Right renal pelvis (tissue), 4 donors: ENCODE measurements around the gene ZDHHC21. TPM values are rescaled to one million over a fixed set of nuclear protein-coding genes. Genes with fewer than 3 reads are reported as not detected.

Source experiments
- DNase-seq, 4 donors: peaks; one replicate each; pipeline ENCODE4 v3.0.0-alpha.2; 2013; ENCODE audit warnings: low read depth in 4 of 4, low spot score in 3 of 4, missing footprints in 1 of 4
- polyA plus RNA-seq, 4 donors: library from polyadenylated mRNA; unstranded; fragments of 120-200 nt; gene quantifications; one replicate each; pipeline ENCODE4 v1.2.1, GENCODE V29; 2013; ENCODE audit not compliant: insufficient read length in 4 of 4

Gene ZDHHC21
- polyA plus RNA-seq: 10 to 100 TPM; 17.3 to 24.6 (median 21.3) TPM

DNA sequence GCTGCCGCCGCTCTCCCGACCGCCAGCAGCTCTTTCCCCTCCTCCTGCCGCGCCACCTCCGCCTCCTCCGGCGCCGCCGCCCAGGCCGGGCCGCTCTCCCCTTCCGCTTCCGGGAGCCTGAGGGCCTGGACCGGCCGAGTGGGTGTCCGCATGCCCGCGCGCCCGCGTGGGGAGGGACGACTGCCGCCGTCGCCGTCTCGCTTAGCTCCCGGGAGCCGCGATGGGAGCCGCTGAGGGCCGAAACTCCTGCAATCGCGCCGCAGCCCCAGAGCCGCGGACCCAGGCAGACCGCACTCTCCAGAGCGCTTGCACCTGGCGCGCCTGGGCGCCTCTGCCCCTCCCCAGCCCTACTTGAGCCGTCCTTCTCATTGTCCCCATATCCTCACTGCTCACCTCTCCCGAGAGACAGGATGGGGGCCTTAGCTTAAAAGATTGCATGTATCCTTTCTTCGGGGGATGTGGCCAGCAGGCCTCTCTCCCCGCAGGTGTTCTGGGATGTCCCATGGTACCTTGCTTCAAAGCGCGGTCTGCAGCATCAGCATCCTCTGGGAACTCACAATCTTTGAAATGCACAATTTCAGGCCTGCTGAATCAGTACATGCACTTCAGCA is at the start of gene ZDHHC21:
Gene ZDHHC21, minus strand, starts transcription at position 182 of the 611 bp plus-strand sequence. CDS start 19,092 bp downstream, outside the sequence.
- DNase-seq: peak in 3 of 4 donors; percentile 20 to 52 (median 30)

DNA sequence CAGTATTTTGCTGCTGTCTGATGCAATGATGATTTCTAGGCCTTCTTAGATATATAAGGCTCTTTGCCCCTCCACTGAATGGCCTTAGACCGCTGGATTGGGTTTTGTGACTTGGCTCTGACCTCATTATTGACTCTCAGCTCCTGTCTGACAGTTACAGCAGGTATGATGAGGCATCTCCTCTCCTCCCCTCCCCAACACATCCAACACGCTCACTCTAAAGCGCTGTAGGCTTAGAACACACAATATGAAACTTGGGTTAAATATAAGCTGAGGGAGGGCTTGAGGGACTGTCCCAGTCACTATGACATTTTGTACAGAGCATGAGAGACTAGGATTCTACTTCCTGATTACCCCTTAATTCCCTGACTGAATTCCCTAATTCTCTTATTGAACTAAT is 48.1 kb upstream of the ZDHHC21 start:
- no peak for DNase-seq

DNA sequence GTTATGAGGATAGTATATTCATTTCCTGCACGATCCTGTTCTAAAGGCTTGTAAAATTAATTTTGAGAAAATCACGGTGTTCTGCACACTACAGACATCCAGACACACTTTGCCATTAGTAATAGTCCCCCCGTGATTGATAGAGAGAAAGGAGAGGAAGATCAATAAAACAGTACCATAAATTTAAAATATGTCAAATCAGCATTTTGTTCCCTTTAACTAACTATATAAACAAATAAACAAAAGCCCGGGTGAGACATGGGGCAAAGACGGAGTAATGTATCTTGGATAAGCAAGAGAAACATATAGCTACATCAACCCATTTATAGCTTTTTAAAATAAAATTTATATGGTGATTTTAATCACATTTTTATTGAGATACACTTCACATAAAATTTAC is 39.9 kb upstream of the ZDHHC21 start:
- no peak for DNase-seq

GRCh38 chr9:14731294-14731981 is 38.2 kb upstream of the ZDHHC21 start:
- no peak for DNase-seq

DNA sequence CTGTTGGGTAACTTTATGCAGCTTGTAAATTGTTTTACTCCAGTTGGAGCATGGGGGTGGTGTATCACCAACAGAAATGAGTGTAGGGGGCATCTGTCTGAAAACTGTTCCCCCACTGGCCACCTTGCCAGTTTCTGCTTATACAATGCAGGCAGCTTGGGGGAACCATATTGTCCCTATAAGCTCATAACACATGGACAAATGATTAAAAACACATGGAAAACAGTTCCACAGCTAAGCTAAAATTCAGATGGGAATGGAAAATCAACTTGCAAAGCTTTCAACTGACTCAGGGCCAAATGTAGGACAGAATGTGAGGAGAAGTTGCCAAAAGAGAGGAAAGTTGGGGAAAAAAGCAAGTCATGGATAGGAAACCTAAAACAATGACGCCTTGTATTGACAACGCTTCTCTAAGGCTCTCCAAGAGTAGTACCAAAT is 37.2 kb upstream of the ZDHHC21 start:
- DNase-seq: no peak

GRCh38 chr9:14723301-14723700 is 30.1 kb upstream of the ZDHHC21 start:
- DNase-seq: no peak

DNA sequence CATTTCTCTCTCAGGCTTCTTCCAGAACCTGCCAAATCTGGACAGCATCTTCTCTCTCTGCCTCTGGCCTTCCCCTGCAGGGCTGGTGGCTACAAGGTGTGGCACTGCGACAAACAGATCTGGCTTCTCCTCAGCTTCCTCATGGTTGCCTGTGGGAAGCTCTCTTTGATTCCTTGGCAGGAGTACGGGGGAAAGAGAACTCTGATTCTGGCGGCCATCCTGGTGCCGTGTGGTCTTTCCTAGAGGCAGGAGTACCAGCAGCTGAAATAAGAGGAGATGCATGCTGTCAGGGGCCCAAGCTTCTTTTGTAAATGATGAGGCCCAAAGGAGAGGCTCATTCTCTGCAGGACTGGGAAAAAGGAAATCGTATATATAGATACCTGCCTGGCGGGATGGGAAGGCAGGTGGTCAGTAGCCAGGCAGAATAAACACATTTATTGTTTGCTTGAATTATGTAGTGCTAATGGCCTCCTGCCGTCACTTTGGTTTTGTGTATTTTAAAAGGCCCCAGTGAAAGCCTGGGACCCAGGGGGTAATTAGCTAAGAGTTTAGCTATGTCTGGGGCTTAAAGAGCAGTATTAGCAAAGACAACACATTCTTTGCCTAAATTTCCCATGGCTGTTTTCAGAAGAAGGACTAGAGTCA is 29.3 kb upstream of the ZDHHC21 start, which contains the start of gene CER1:
Gene CER1, minus strand, starts transcription at position 343 of the 645 bp plus-strand sequence. Its CDS starts 61 bp downstream, at position 282.
- DNase-seq: no peak

DNA sequence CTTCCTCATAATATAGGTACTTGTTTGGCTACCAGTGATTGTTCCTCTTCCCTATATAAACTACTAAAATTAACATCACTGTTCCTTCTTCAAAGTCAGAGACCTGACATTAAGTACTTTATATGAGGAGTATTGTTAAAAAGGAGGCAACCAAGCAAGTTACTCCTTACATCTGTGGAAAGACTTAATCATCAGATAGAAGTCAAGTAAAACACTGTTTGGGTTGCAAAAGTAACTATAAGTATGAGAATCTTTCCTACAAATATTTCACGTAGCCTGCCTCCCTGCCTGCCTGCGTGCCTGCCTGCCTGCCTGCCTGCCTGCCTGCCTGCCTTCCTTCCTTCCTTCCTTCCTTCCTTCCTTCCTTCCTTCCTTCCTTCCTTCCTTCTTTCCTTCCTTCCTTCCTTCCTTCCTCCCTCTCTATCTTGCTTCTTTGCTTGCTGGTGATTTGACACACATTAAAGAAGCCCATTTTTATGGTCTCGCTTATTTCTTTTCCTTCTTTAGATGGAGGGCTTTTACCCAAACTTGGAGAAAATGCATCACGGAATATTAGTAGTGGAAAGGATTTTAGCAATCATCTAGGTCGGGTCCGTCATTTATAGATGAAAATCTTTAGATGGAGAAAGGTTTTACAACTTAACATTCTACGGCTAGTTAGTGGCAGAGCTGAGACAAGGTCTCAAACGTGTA is 26.1 kb upstream of the ZDHHC21 start:
- no peak for DNase-seq

DNA sequence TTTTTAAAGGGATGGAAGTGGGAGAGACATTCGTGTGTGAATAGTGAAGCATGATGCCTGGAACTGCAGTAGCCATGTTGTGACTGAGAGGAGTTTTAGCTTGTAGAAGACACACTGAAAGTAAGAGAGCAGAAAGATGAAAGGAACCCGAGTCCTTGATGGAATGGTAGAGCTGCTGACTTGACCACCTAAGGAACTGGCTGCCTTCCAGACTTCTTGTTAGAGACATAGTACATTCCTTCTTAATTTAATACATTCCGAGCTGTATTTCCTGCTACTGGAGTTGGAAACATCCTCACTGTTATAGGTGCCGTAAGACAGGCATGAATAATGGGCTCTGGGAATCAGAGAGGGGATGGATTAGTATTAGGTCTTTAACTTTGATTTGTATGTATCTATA is 21.9 kb upstream of the ZDHHC21 start:
- no peak for DNase-seq

GRCh38 chr9:14713187-14713767 is 20.0 kb upstream of the ZDHHC21 start:
- DNase-seq: no peak

DNA sequence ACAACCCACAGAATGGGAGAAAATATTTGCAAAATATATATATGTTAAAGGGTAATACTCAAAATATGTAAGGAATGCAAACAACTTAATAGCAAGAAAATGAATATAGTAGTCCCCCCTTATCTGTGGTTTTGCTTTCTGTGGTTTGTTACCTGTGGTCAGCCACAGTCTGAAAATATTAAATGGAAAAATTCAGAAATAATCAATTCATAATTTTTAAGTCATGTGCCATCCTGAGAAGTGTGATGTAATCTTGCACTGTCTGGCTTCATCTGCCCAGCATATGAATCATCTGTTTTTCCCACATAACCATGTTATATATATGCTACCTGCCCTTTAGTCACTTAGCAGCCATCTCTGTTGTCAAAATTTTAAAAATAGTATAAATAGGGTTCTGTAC is 17.6 kb upstream of the ZDHHC21 start:
- no peak for DNase-seq

GRCh38 chr9:14706530-14707140 is 13.4 kb upstream of the ZDHHC21 start:
- no peak for DNase-seq

- no peak for DNase-seq
Measured at GRCh38 chr9:14705079-14705478, 11.8 kb upstream of the ZDHHC21 start.

DNA sequence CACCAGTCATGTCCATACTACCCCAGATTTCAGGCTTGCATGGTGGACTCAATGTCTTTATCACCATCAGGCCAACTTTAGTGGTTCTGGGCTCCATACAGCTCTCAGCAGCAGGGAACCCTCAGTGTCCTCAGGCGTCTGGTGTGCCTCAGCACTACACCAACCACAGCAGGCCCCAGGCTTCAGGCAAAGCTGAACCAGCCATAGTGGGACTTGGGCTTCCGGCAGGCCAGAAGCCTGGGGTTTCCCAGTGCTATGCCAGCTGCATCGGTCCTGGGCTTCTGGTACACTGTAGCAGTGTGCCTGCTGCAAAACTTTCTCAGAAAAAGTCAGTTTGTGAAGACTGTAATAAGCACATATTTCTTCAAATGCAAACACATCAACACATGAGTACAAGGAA is 11.0 kb upstream of the ZDHHC21 start:
- DNase-seq: no peak

GRCh38 chr9:14702200-14702720 is 9.0 kb upstream of the ZDHHC21 start:
- no peak for DNase-seq

DNA sequence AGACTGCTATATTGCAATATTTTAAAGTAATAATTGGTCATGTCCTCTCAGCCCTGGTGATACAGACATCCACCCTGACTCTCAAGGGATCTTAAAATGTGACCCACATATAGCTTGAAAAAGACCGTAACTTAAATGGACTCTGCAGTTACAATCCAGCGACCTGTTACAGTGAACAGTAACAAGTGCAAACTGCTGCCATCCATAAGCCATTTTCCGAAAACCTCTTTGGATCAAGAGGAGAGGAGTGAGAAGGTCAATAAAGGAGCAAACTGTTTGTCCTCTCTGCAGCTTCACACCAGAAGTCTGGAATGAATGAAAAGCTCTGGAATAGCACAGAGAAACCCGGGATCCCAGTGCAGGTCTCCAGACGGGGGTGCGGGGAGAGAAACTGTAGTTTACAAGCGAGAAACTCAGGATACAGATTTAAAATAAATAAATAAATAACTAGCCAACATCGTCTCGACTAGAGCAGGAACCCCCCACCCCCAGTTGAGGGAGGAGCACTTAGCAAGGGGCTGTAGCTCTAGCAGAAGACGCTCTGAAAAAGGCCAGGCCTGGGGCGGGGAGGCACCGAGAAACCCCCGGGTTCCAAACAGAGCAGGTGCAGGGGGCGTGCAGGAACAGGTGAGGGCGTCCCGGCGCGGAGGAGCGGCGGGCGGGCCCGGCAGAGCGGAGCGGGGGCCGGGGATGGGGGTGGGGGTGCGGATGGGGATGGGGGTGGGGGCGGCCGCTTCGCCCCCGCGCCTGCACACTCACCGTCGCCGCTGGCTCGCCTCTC is 572 bp downstream of the ZDHHC21 start:
- DNase-seq: peak in 3 of 4 donors; percentile 18 to 26 (median 25)

- DNase-seq: no peak
Measured at GRCh38 chr9:14690948-14691730, 2.1 kb downstream of the ZDHHC21 start.

DNA sequence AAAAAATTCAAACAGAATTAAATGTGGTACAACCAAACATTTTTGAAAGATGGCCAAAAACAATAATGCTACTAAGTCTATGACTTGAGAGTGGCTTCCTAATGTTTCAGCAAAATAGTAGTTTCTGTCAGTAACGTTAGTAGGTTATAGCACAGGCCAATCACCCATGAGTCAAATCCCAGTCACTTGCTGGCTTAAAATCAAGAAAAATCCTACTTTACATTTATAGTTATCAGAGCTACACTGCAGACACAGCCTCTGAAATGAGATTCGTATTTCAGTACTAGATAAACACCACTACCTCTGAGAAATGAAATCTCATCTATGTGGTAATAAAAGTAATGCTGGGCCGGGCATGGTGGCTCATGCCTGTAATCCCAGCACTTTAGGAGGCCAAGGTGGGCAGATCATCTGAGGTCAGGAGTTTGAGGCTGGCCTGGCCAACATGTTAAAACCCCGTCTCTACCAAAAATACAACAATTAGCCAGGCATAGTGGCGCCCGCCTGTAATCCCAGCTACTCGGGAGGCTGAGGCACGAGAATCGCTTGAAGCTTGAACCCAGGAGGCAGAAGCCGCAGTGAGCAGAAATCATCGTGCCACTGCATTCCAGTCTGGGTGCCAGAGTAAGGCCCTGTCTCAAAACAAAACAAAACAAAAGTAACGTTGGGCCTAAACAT is 6.1 kb downstream of the ZDHHC21 start:
- DNase-seq: no peak
